Panc1 (cell line): ENCODE results near the gene SIGLEC5.

Experiments used
- POLR2AphosphoS5 ChIP-seq: IDR thresholded peaks from 2 replicates; pipeline ENCODE4 v1.6.1; 2012; ENCODE audit warnings: mild to moderate bottlenecking, low read depth, low read length, moderate library complexity
- TCF7L2 ChIP-seq: IDR thresholded peaks from 2 replicates; pipeline ENCODE4 v1.6.1; 2011; ENCODE audit warnings: mild to moderate bottlenecking, low read depth, low read length, inconsistent platforms
- TF ChIP-seq, protein P1 (sequence below): fragments of 450-650 bp; IDR thresholded peaks from 2 replicates; pipeline ENCODE4 v1.5.1; 2017; ENCODE audit warnings: mild to moderate bottlenecking
- TF ChIP-seq, protein P2 (sequence below), 2 experiments: IDR thresholded peaks; 2 replicates each; pipeline ENCODE4 v1.6.1; 2011 to 2012; ENCODE audit warnings: low read depth in 2 of 2, control low read depth in 1 of 2, low read length in 1 of 2, mild to moderate bottlenecking in 1 of 2, moderate library complexity in 1 of 2; ENCODE audit not compliant: insufficient read depth in 1 of 2

DNA sequence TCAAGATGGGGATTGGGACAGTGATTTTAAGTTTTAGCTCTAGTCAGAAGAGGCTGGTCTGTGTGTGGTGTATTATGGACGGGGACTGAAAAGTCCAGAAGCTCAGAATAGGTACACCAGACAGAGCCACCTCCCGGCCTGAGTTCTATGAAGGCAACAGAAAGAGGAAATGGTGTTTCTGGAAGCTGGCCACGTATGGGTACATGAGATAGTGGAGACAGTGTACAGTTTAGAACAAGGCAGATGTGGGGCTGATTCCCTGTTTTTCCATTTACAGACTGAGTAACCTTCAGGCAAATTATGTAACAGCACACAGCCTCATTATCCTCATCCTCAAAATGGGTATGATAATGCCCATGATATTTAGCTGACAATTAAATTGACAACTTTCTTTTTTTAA, 57.8 kb downstream of the SIGLEC5 start:
- TF ChIP-seq, protein P1, sequence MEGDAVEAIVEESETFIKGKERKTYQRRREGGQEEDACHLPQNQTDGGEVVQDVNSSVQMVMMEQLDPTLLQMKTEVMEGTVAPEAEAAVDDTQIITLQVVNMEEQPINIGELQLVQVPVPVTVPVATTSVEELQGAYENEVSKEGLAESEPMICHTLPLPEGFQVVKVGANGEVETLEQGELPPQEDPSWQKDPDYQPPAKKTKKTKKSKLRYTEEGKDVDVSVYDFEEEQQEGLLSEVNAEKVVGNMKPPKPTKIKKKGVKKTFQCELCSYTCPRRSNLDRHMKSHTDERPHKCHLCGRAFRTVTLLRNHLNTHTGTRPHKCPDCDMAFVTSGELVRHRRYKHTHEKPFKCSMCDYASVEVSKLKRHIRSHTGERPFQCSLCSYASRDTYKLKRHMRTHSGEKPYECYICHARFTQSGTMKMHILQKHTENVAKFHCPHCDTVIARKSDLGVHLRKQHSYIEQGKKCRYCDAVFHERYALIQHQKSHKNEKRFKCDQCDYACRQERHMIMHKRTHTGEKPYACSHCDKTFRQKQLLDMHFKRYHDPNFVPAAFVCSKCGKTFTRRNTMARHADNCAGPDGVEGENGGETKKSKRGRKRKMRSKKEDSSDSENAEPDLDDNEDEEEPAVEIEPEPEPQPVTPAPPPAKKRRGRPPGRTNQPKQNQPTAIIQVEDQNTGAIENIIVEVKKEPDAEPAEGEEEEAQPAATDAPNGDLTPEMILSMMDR: no peak
- TF ChIP-seq POLR2AphosphoS5: no peak
- TF ChIP-seq, protein P2, sequence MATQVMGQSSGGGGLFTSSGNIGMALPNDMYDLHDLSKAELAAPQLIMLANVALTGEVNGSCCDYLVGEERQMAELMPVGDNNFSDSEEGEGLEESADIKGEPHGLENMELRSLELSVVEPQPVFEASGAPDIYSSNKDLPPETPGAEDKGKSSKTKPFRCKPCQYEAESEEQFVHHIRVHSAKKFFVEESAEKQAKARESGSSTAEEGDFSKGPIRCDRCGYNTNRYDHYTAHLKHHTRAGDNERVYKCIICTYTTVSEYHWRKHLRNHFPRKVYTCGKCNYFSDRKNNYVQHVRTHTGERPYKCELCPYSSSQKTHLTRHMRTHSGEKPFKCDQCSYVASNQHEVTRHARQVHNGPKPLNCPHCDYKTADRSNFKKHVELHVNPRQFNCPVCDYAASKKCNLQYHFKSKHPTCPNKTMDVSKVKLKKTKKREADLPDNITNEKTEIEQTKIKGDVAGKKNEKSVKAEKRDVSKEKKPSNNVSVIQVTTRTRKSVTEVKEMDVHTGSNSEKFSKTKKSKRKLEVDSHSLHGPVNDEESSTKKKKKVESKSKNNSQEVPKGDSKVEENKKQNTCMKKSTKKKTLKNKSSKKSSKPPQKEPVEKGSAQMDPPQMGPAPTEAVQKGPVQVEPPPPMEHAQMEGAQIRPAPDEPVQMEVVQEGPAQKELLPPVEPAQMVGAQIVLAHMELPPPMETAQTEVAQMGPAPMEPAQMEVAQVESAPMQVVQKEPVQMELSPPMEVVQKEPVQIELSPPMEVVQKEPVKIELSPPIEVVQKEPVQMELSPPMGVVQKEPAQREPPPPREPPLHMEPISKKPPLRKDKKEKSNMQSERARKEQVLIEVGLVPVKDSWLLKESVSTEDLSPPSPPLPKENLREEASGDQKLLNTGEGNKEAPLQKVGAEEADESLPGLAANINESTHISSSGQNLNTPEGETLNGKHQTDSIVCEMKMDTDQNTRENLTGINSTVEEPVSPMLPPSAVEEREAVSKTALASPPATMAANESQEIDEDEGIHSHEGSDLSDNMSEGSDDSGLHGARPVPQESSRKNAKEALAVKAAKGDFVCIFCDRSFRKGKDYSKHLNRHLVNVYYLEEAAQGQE (IDR thresholded peaks at IDR 0.05; ENCODE audit: insufficient read depth in 1 of 2, low read depth in 2 of 2, low read length in 1 of 2): no peak
- TF ChIP-seq TCF7L2: no peak
